ENCODE results near the gene EMC10.

- TF ChIP-seq CTCF (IDR thresholded peaks at IDR 0.05; ENCODE audit: low read length): no peak
- no peak for TF ChIP-seq EZH2 (optimal IDR thresholded peaks at IDR 0.05; ENCODE audit: low read depth, low read length)
- TF ChIP-seq EZH2phosphoT487 (IDR thresholded peaks at IDR 0.05; ENCODE audit: low read length): no peak
Observed at GRCh38 chr19:50512112-50512998, 36.0 kb downstream of the EMC10 start.
